Measurements from ENCODE around the gene GDPD2. TPM values are rescaled to one million over a fixed set of nuclear protein-coding genes. Genes with fewer than 3 reads are reported as not detected.

GDPD2 gene
- total RNA-seq, 4 donors from 2014 or later, result not detected

DNA sequence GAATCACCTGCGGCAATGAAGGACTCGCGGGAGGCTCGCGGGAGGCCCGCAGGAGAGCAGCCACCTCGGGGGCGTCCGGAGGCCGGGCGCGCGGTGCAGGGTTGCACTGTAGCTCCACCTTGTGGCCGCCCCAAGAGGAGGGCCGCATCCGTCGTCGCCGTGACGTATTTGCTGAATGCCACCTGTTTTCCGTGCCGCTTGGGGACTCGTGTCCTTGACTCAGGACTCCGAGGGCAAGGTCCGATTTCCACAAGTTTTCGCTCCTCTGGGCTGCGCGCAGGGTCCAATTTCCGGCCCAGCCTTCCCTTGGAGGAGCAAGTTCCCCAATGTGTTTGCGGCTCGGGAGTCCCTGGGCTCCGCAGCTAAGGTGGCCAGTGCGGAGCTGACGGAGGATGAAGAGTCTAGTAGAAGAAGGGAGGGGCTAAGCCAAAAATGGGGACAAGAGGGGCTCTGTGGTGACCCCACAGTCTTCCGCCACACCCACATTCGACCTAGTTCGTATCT lies 10.8 kb downstream of the GDPD2 start:
- H3K27me3 ChIP-seq, result no peaks in the 10 kb centered on the region
- peak overlapping the region; percentile 41 to 53 (median 44) for H3K4me3 ChIP-seq (replicated peaks in 1 of 3)
- no peak for TF ChIP-seq POLR2A (IDR thresholded peaks at IDR 0.05)
- TF ChIP-seq, protein P1, sequence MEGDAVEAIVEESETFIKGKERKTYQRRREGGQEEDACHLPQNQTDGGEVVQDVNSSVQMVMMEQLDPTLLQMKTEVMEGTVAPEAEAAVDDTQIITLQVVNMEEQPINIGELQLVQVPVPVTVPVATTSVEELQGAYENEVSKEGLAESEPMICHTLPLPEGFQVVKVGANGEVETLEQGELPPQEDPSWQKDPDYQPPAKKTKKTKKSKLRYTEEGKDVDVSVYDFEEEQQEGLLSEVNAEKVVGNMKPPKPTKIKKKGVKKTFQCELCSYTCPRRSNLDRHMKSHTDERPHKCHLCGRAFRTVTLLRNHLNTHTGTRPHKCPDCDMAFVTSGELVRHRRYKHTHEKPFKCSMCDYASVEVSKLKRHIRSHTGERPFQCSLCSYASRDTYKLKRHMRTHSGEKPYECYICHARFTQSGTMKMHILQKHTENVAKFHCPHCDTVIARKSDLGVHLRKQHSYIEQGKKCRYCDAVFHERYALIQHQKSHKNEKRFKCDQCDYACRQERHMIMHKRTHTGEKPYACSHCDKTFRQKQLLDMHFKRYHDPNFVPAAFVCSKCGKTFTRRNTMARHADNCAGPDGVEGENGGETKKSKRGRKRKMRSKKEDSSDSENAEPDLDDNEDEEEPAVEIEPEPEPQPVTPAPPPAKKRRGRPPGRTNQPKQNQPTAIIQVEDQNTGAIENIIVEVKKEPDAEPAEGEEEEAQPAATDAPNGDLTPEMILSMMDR (IDR thresholded peaks at IDR 0.05), result peak in 4 of 6 experiments; percentile 46 to 62 (median 52)
- H3K9me3 ChIP-seq, result no peaks in the 10 kb centered on the region
- WGBS, 2 donors, result 0 to 1% methylated on average over 7 to 18 of the region's 37 CpGs
- H3K4me1 ChIP-seq, result no peaks in the 10 kb centered on the region
- peak; percentile 52 to 65 for DNase-seq
- no peaks in the 10 kb centered on the region for H3K36me3 ChIP-seq
- intact Hi-C loops (cut with DNase I), result no loop called here
- no peak overlapping the region for H3K27ac ChIP-seq

GRCh38 chrX:70434352-70434866 lies 11.3 kb downstream of the GDPD2 start:
- peak in 1 of 2 donors; percentile 22 for TF ChIP-seq POLR2A (IDR thresholded peaks at IDR 0.05)
- TF ChIP-seq, protein P1 (IDR thresholded peaks at IDR 0.05), result no peak
- 0% methylated on average over 5 of the region's 45 CpGs for WGBS, 2 donors
- Histone ChIP-seq H3K9me3 (no peaks in the 10 kb centered on the region), H3K36me3 (no peaks in the 10 kb centered on the region), H3K4me3 (replicated peaks in 1 of 3) (peak overlapping the region; percentile 41 to 53 (median 44)), H3K27me3 (peaks cover 3% of the 10 kb centered on the region), H3K4me1 (no peaks in the 10 kb centered on the region), H3K27ac (peak overlapping the region in 1 of 3 donors; percentile 12)
- peak; percentile 87 to 88 for DNase-seq
- intact Hi-C loops (cut with DNase I), result no loop called here

DNA sequence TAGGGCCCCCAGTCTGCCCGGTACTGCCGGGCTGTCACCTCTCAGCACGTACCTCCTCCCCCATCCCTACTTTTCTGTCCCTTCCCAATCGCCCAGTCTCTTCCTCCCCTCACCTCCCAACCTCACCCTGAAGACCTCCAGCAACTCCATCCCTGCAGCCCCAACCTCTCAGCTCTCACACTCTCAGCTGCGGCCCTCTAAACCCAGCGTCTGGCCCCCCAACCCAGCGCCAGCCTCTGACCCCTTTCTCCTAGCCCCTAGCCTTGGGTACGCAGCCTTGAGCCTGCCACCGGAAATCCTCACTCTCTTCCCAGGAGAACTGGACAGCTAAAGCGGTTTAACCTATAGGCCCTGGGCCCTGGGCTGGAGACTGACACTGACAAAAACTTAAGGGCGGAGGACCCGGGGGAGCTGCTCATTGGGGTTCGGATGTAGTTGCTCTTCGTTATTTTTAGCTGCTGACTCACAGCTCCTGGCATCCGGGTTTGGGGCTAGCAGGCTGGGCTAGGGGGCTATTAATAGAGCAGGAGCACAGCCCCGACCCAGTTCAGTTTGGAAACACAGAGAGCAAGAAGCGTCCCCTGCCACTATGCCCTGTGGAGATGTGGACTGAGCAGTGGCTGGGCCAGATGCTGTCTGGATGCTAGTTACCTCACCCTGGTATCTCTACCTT lies 11.9 kb downstream of the GDPD2 start:
- 2 to 31% methylated on average over 6 to 17 of the region's 17 CpGs for WGBS, 2 donors
- no peaks in the 10 kb centered on the region for H3K36me3 ChIP-seq
- H3K4me3 ChIP-seq (replicated peaks in 1 of 3), result peak overlapping the region in 1 of 3 donors; percentile 41
- intact Hi-C loops (cut with DNase I), result no loop called here
- no peaks in the 10 kb centered on the region for H3K9me3 ChIP-seq
- peak overlapping the region in 1 of 3 donors; percentile 12 for H3K27ac ChIP-seq
- H3K4me1 ChIP-seq, result no peaks in the 10 kb centered on the region
- DNase-seq, result no peak
- TF ChIP-seq POLR2A (IDR thresholded peaks at IDR 0.05), result no peak
- peaks cover 3% of the 10 kb centered on the region for H3K27me3 ChIP-seq

GRCh38 chrX:70436343-70436742 lies 13.2 kb downstream of the GDPD2 start:
- peaks cover 3% of the 10 kb centered on the region for H3K27me3 ChIP-seq
- no peaks in the 10 kb centered on the region for H3K9me3 ChIP-seq
- no peak for DNase-seq
- H3K4me3 ChIP-seq (replicated peaks in 1 of 3), result no peak overlapping the region
- no peaks in the 10 kb centered on the region for H3K4me1 ChIP-seq
- no peaks in the 10 kb centered on the region for H3K36me3 ChIP-seq
- WGBS, 2 donors, result 26 to 37% methylated on average over 10 to 12 of the region's 16 CpGs
- TF ChIP-seq, protein P1 (IDR thresholded peaks at IDR 0.05), result no peak
- no peak for TF ChIP-seq POLR2A (IDR thresholded peaks at IDR 0.05)
- no peak overlapping the region for H3K27ac ChIP-seq
- intact Hi-C loops (cut with DNase I), result no loop called here

DNA sequence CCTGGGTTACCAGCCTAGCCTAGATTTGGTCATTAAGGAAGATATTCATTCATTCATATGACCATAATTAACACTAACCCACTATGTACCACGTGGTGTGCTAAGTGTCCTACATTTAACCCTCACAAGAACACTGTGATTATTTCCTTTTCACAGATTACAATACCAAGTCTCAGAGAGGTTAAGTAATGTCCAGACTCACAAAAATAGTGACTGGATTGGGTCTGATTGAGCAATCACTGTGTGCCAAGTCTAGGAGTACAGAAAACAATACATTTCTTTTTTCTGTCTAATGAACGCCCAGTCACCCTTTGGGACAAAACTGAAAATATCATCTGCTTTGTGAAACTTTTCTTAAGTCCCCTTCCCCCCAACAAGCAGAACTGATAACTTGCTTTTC lies 13.9 kb downstream of the GDPD2 start:
- Histone ChIP-seq H3K9me3 (no peaks in the 10 kb centered on the region), H3K4me1 (no peaks in the 10 kb centered on the region), H3K27me3 (peaks cover 3% of the 10 kb centered on the region), H3K27ac (no peak overlapping the region), H3K4me3 (replicated peaks in 1 of 3) (no peak overlapping the region), H3K36me3 (no peaks in the 10 kb centered on the region)
- intact Hi-C loops (cut with DNase I), result no loop called here
- 48 to 64% methylated on average over 2 of the region's 2 CpGs for WGBS, 2 donors
- no peak for DNase-seq
- TF ChIP-seq, protein P1 (IDR thresholded peaks at IDR 0.05), result no peak
- TF ChIP-seq POLR2A (IDR thresholded peaks at IDR 0.05), result no peak

Measured in thyroid gland (tissue), 4 donors.